ENCODE results near the gene LAMB3. TPM values are rescaled to one million over a fixed set of nuclear protein-coding genes. Genes with fewer than 3 reads are reported as not detected.

LAMB3 gene
- total RNA-seq, 4 donors from 2014 or later: 0.17 to 1.0 (median 0.52) TPM

GRCh38 chr1:209622841-209623829, 29.1 kb downstream of the LAMB3 start:
- Histone ChIP-seq H3K27me3 (no peaks in the 10 kb centered on the region), H3K4me1 (peaks cover 48 to 52% (median 51%) of the 10 kb centered on the region in 4 donors), H3K36me3 (no peaks in the 10 kb centered on the region), H3K4me3 (no peak overlapping the region), H3K27ac (replicated peaks in 1 of 4) (no peak overlapping the region), H3K9me3 (no peaks in the 10 kb centered on the region)
- TF ChIP-seq CTCF (IDR thresholded peaks at IDR 0.05) (no peak), EP300 (IDR thresholded peaks at IDR 0.05) (no peak), POLR2AphosphoS5 (IDR thresholded peaks at IDR 0.05) (no peak), POLR2A (IDR thresholded peaks at IDR 0.05; ENCODE audit: low read depth) (no peak)
- WGBS: 93% methylated on average over 14 of the region's 24 CpGs
- no peak for DNase-seq (ENCODE audit: extremely low spot score)
- intact Hi-C loops (cut with DNase I): no loop called here

GRCh38 chr1:209621741-209622655, 30.2 kb downstream of the LAMB3 start:
- intact Hi-C loops (cut with DNase I): no loop called here
- no peaks in the 10 kb centered on the region for H3K27me3 ChIP-seq
- no peaks in the 10 kb centered on the region for H3K36me3 ChIP-seq
- H3K27ac ChIP-seq (replicated peaks in 1 of 4): no peak overlapping the region
- H3K9me3 ChIP-seq: no peaks in the 10 kb centered on the region
- TF ChIP-seq EP300 (IDR thresholded peaks at IDR 0.05): no peak
- no peak for TF ChIP-seq POLR2A (IDR thresholded peaks at IDR 0.05; ENCODE audit: low read depth)
- TF ChIP-seq POLR2AphosphoS5 (IDR thresholded peaks at IDR 0.05): no peak
- no peak for TF ChIP-seq CTCF (IDR thresholded peaks at IDR 0.05)
- 51% methylated on average over 5 of the region's 11 CpGs for WGBS
- H3K4me1 ChIP-seq: peaks cover 38 to 46% (median 41%) of the 10 kb centered on the region in 4 donors
- no peak for DNase-seq (ENCODE audit: extremely low spot score)
- H3K4me3 ChIP-seq: no peak overlapping the region

GRCh38 chr1:209621286-209621685, 30.9 kb downstream of the LAMB3 start:
- H3K9me3 ChIP-seq: no peaks in the 10 kb centered on the region
- no peak overlapping the region for H3K27ac ChIP-seq (replicated peaks in 1 of 4)
- H3K36me3 ChIP-seq: no peaks in the 10 kb centered on the region
- peaks cover 31 to 41% (median 34%) of the 10 kb centered on the region in 4 donors for H3K4me1 ChIP-seq
- TF ChIP-seq POLR2AphosphoS5 (IDR thresholded peaks at IDR 0.05) (no peak), POLR2A (IDR thresholded peaks at IDR 0.05; ENCODE audit: low read depth) (no peak), CTCF (IDR thresholded peaks at IDR 0.05) (no peak), EP300 (IDR thresholded peaks at IDR 0.05) (no peak)
- WGBS: 61% methylated on average over 4 of the region's 4 CpGs
- DNase-seq (ENCODE audit: extremely low spot score): no peak
- intact Hi-C loops (cut with DNase I): no loop called here
- H3K4me3 ChIP-seq: no peak overlapping the region
- no peaks in the 10 kb centered on the region for H3K27me3 ChIP-seq

GRCh38 chr1:209620487-209620884, 31.7 kb downstream of the LAMB3 start:
- intact Hi-C loops (cut with DNase I): no loop called here
- Histone ChIP-seq H3K4me3 (no peak overlapping the region), H3K36me3 (no peaks in the 10 kb centered on the region), H3K27ac (replicated peaks in 1 of 4) (no peak overlapping the region), H3K27me3 (no peaks in the 10 kb centered on the region), H3K4me1 (peaks cover 23 to 33% (median 26%) of the 10 kb centered on the region in 4 donors), H3K9me3 (no peaks in the 10 kb centered on the region)
- DNase-seq (ENCODE audit: extremely low spot score): no peak
- TF ChIP-seq EP300 (IDR thresholded peaks at IDR 0.05) (no peak), CTCF (IDR thresholded peaks at IDR 0.05) (no peak), POLR2AphosphoS5 (IDR thresholded peaks at IDR 0.05) (no peak), POLR2A (IDR thresholded peaks at IDR 0.05; ENCODE audit: low read depth) (no peak)
- 79% methylated on average over 3 of the region's 3 CpGs for WGBS
